H9 (cell line): ENCODE results near the gene NRP1. TPM values are rescaled to one million over a fixed set of nuclear protein-coding genes. Genes with fewer than 3 reads are reported as not detected.

Experiments
- DNase-seq: peaks from one replicate; pipeline ENCODE4 v3.0.0-alpha.2; 2017
- H2AFZ ChIP-seq: one replicate; pipeline ENCODE4 v1.6.1; 2013; ENCODE audit warnings: mild to moderate bottlenecking, low read length, control low read depth, moderate library complexity
- H2AK5ac ChIP-seq: 2 replicates; pipeline ENCODE4 v1.6.1; 2013; ENCODE audit warnings: low read length, control low read depth, mixed read lengths; ENCODE audit not compliant: insufficient read length
- H2BK120ac ChIP-seq: one replicate; pipeline ENCODE4 v1.6.1; 2013; ENCODE audit warnings: low read depth, mild to moderate bottlenecking, low read length, control low read depth, inconsistent platforms; ENCODE audit not compliant: poor library complexity, severe bottlenecking
- H2BK12ac ChIP-seq: 2 replicates; pipeline ENCODE4 v1.6.1; 2013; ENCODE audit warnings: low read length, control low read depth, mixed read lengths, low read depth; ENCODE audit not compliant: insufficient read length
- H2BK15ac ChIP-seq: 2 replicates; pipeline ENCODE4 v1.6.1; 2013; ENCODE audit warnings: low read depth, low read length, control low read depth
- H2BK20ac ChIP-seq: one replicate; pipeline ENCODE4 v1.6.1; 2013; ENCODE audit warnings: low read depth, mild to moderate bottlenecking, low read length, control low read depth, inconsistent platforms; ENCODE audit not compliant: poor library complexity, severe bottlenecking
- H2BK5ac ChIP-seq: 2 replicates; pipeline ENCODE4 v1.6.1; 2013; ENCODE audit warnings: low read length, control low read depth, mixed read lengths; ENCODE audit not compliant: insufficient read length
- H3K14ac ChIP-seq: 2 replicates; pipeline ENCODE4 v1.6.1; 2013; ENCODE audit warnings: low read length, control low read depth; ENCODE audit not compliant: insufficient read depth
- H3K18ac ChIP-seq: 2 replicates; pipeline ENCODE4 v1.6.1; 2013; ENCODE audit warnings: low read depth, mild to moderate bottlenecking, mixed read lengths, low read length, control low read depth; ENCODE audit not compliant: insufficient read length
- H3K23ac ChIP-seq: 2 replicates; pipeline ENCODE4 v1.6.1; 2013; ENCODE audit warnings: low read length, control low read depth, mixed read lengths, low read depth; ENCODE audit not compliant: insufficient read length
- H3K23me2 ChIP-seq: 2 replicates; pipeline ENCODE4 v1.6.1; 2013; ENCODE audit warnings: low read depth, mild to moderate bottlenecking, mixed read lengths, low read length, control low read depth; ENCODE audit not compliant: insufficient read length, poor library complexity, severe bottlenecking
- H3K27ac ChIP-seq: 2 replicates; pipeline ENCODE4 v1.5.1; 2013; ENCODE audit warnings: low read length, control low read depth, mixed read lengths, low read depth; ENCODE audit not compliant: insufficient read length
- H3K27me3 ChIP-seq: 2 replicates; pipeline ENCODE4 v1.6.1; 2013; ENCODE audit warnings: low read length, control low read depth, inconsistent platforms; ENCODE audit not compliant: insufficient read depth
- H3K4ac ChIP-seq: 2 replicates; pipeline ENCODE4 v1.6.1; 2013; ENCODE audit warnings: low read depth, mild to moderate bottlenecking, control low read depth, inconsistent platforms, low read length, moderate library complexity
- H3K4me1 ChIP-seq: 2 replicates; pipeline ENCODE4 v1.6.1; 2013; ENCODE audit warnings: low read length, control low read depth, inconsistent platforms; ENCODE audit not compliant: insufficient read depth
- H3K4me2 ChIP-seq: 2 replicates; pipeline ENCODE4 v1.6.1; 2013; ENCODE audit warnings: low read length, control low read depth, mixed read lengths; ENCODE audit not compliant: insufficient read length, insufficient read depth
- H3K56ac ChIP-seq: 2 replicates; pipeline ENCODE4 v1.6.1; 2013; ENCODE audit warnings: low read depth, mild to moderate bottlenecking, mixed read lengths, low read length, control low read depth; ENCODE audit not compliant: insufficient read length
- H3K79me1 ChIP-seq: 2 replicates; pipeline ENCODE4 v1.6.1; 2013; ENCODE audit warnings: low read depth, mild to moderate bottlenecking, moderate library complexity, low read length, control low read depth, inconsistent platforms; ENCODE audit not compliant: insufficient read depth, poor library complexity, severe bottlenecking
- H3K79me2 ChIP-seq: 2 replicates; pipeline ENCODE4 v1.6.1; 2013; ENCODE audit warnings: low read length, control low read depth, inconsistent platforms; ENCODE audit not compliant: insufficient read depth
- H3K9ac ChIP-seq: 2 replicates; pipeline ENCODE4 v1.6.1; 2013; ENCODE audit warnings: low read length, control low read depth, mixed read lengths; ENCODE audit not compliant: insufficient read length; ENCODE audit errors: extremely low read depth
- H3K9me3 ChIP-seq: one replicate; pipeline ENCODE4 v1.6.1; 2013; ENCODE audit warnings: low read depth, low read length, inconsistent platforms; ENCODE audit not compliant: control insufficient read depth
- H3T11ph ChIP-seq: one replicate; pipeline ENCODE4 v1.6.1; 2013; ENCODE audit warnings: mild to moderate bottlenecking, low read length, control low read depth, inconsistent platforms
- H4K20me1 ChIP-seq: one replicate; pipeline ENCODE4 v1.6.1; 2013; ENCODE audit not compliant: control insufficient read depth, insufficient read length, insufficient read depth
- H4K5ac ChIP-seq: 2 replicates; pipeline ENCODE4 v1.6.1; 2013; ENCODE audit warnings: low read depth, mild to moderate bottlenecking, mixed read lengths, low read length, control low read depth; ENCODE audit not compliant: insufficient read length
- H4K8ac ChIP-seq: replicated peaks from 2 replicates; pipeline ENCODE4 v1.6.1; 2013; ENCODE audit warnings: low read length, control low read depth, mixed read lengths, low read depth; ENCODE audit not compliant: insufficient read length
- H4K91ac ChIP-seq: 2 replicates; pipeline ENCODE4 v1.6.1; 2013; ENCODE audit warnings: low read depth, mild to moderate bottlenecking, moderate library complexity, mixed read lengths, low read length, control low read depth; ENCODE audit not compliant: insufficient read length
- H3K27ac Mint-ChIP-seq, 3 experiments: 2 replicates in 2 of 3; 3 replicates in 1 of 3; pipeline ENCODE4 v1.8.0; 2020 to 2021; ENCODE audit warnings: mixed read lengths in 3 of 3, mild to moderate bottlenecking in 1 of 3, moderate library complexity in 1 of 3
- H3K27me3 Mint-ChIP-seq: 2 replicates; pipeline ENCODE4 v1.8.0; 2021; ENCODE audit warnings: low read depth, mild to moderate bottlenecking, moderate library complexity, mixed read lengths
- H3K36me3 Mint-ChIP-seq, 3 experiments: 2 replicates in 2 of 3; 3 replicates in 1 of 3; pipeline ENCODE4 v1.8.0; 2020 to 2021; ENCODE audit warnings: low read depth in 3 of 3, mixed read lengths in 3 of 3; ENCODE audit not compliant: insufficient read depth in 1 of 3
- H3K4me1 Mint-ChIP-seq, 2 experiments: 2 replicates each; pipeline ENCODE4 v1.8.0; 2020; ENCODE audit warnings: mixed read lengths in 2 of 2
- H3K4me3 Mint-ChIP-seq, 2 experiments: 2 replicates in 1 of 2; 3 replicates in 1 of 2; pipeline ENCODE4 v1.8.0; 2020 to 2021; ENCODE audit warnings: mild to moderate bottlenecking in 2 of 2, mixed read lengths in 2 of 2, moderate library complexity in 1 of 2
- H3K9me3 Mint-ChIP-seq, 2 experiments: 2 replicates in 1 of 2; 3 replicates in 1 of 2; pipeline ENCODE4 v1.8.0; 2020; ENCODE audit warnings: mild to moderate bottlenecking in 2 of 2, mixed read lengths in 2 of 2, moderate library complexity in 1 of 2
- CTCF ChIP-seq: fragments of 200-600 bp; sonication (generic); conservative IDR thresholded peaks from 3 replicates; pipeline ENCODE4 v1.8.0; 2021; ENCODE audit warnings: antibody characterized with exemption, mild to moderate bottlenecking
- whole genome bisulfite sequencing: extraction: QIAGEN DNeasy Blood & Tissue Kit; methylation state at CpG from one replicate; pipeline ENCODE4 v1.1.7; 2013; ENCODE audit warnings: missing lambda C conversion rate, low lambda C conversion rate, mixed read lengths; ENCODE audit not compliant: insufficient read length; ENCODE audit errors: extremely low coverage; 5-methylcytosine and 5-hydroxymethylcytosine counted together
- total RNA-seq: library from RNA; stranded (reverse); gene quantifications from 2 replicates; pipeline ENCODE4 v1.2.1, GENCODE V29; 2021

Gene NRP1
- total RNA-seq, 1 experiment from 2014 or later: 4.6 TPM

GRCh38 chr10:33244354-33244967 is 90.0 kb downstream of the NRP1 start:
- no peak overlapping the region for H3K4me3 Mint-ChIP-seq
- no peak overlapping the region for H3K27ac Mint-ChIP-seq

More at GRCh38 chr10:33244354-33244967, 90.0 kb downstream of the NRP1 start:
- no peak overlapping the region for H3K9ac ChIP-seq
- WGBS: no CpG with 5 or more reads among the region's 2 CpGs
- H4K8ac ChIP-seq: no peak overlapping the region
- DNase-seq: no peak
- H3K18ac ChIP-seq: no peak overlapping the region
- H2BK12ac ChIP-seq: no peak overlapping the region
- H3T11ph ChIP-seq: no peak overlapping the region
- no peak overlapping the region for H2AFZ ChIP-seq
- no peak overlapping the region for H2BK5ac ChIP-seq
- no peak overlapping the region for H4K5ac ChIP-seq
- H3K4me1 Mint-ChIP-seq: no peaks in the 10 kb centered on the region
- no peak overlapping the region for H2BK15ac ChIP-seq
- H3K4me1 ChIP-seq: no peaks in the 10 kb centered on the region
- no peaks in the 10 kb centered on the region for H3K9me3 Mint-ChIP-seq
- no peak overlapping the region for H2AK5ac ChIP-seq
- no peak overlapping the region for H2BK20ac ChIP-seq
- no peaks in the 10 kb centered on the region for H3K27me3 Mint-ChIP-seq
- H3K27ac ChIP-seq: no peak overlapping the region
- no peak overlapping the region for H3K23ac ChIP-seq
- H4K20me1 ChIP-seq: no peaks in the 10 kb centered on the region
- H3K79me1 ChIP-seq: no peaks in the 10 kb centered on the region
- no peak overlapping the region for H3K4me2 ChIP-seq
- H3K4ac ChIP-seq: no peak overlapping the region
- no peaks in the 10 kb centered on the region for H3K23me2 ChIP-seq
- H3K56ac ChIP-seq: no peak overlapping the region
- no peak overlapping the region for H2BK120ac ChIP-seq
- no peak overlapping the region for H4K91ac ChIP-seq
- no peaks in the 10 kb centered on the region for H3K9me3 ChIP-seq
- no peaks in the 10 kb centered on the region for H3K79me2 ChIP-seq
- H3K36me3 Mint-ChIP-seq: no peaks in the 10 kb centered on the region
- H3K27me3 ChIP-seq: no peaks in the 10 kb centered on the region
- no peak for TF ChIP-seq CTCF
- H3K14ac ChIP-seq: no peak overlapping the region
